ENCODE measurements around the gene OR4K1. TPM values are rescaled to one million over a fixed set of nuclear protein-coding genes. Genes with fewer than 3 reads are reported as not detected.

The OR4K1 gene
- total RNA-seq, 1 donor from 2014 or later: not detected

Other genes starting within 250 kb of the OR4K1 start
- not detected in 2 replicates for gene OR11H2, start 217.0 kb upstream of the OR4K1 start, total RNA-seq
- gene OR4Q3, start 187.3 kb upstream of the OR4K1 start, total RNA-seq: not detected in 2 replicates
- gene OR4M1, start 157.4 kb upstream of the OR4K1 start, total RNA-seq: not detected in 2 replicates
- gene OR4N2, start 127.1 kb upstream of the OR4K1 start, total RNA-seq: not detected in 2 replicates
- gene OR4K2, start 55.8 kb upstream of the OR4K1 start, total RNA-seq: not detected in 2 replicates
- gene OR4K5, start 10.3 kb upstream of the OR4K1 start, total RNA-seq: not detected in 2 replicates
- not detected in 2 replicates for gene OR4K15, start 44.7 kb downstream of the OR4K1 start, total RNA-seq
- not detected in 2 replicates for gene OR4Q2, start 71.2 kb downstream of the OR4K1 start, total RNA-seq
- not detected in 2 replicates for gene OR4K14, start 88.4 kb downstream of the OR4K1 start, total RNA-seq
- gene OR4K13, start 105.1 kb downstream of the OR4K1 start, total RNA-seq: not detected in 2 replicates
- not detected in 2 replicates for gene OR4L1, start 129.1 kb downstream of the OR4K1 start, total RNA-seq
- not detected in 2 replicates for gene OR4K17, start 179.8 kb downstream of the OR4K1 start, total RNA-seq
- gene OR4N5, start 207.9 kb downstream of the OR4K1 start, total RNA-seq: not detected in 2 replicates